ENCODE results near the gene CPD.

DNA sequence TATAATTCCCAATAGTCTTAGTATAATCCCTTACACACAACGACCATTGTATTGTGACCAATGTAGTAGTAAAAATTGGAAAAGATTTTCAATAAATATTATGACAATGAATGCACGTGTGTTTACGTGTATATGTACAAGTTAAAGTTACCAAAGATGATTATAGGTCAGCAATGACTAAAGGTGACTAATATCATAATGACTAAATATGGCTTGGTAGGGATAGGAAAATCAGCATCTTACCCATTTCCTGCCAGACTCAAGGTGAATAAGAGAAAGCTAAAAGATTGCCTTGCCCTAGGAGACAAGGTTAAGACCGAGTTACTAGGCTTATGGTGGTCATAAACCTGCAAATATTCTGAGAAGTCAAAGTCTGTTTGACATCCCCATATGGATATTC lies 34.4 kb downstream of the CPD start:
- no peak for TF ChIP-seq POLR2A (IDR thresholded peaks at IDR 0.05)
- TF ChIP-seq, protein P1, sequence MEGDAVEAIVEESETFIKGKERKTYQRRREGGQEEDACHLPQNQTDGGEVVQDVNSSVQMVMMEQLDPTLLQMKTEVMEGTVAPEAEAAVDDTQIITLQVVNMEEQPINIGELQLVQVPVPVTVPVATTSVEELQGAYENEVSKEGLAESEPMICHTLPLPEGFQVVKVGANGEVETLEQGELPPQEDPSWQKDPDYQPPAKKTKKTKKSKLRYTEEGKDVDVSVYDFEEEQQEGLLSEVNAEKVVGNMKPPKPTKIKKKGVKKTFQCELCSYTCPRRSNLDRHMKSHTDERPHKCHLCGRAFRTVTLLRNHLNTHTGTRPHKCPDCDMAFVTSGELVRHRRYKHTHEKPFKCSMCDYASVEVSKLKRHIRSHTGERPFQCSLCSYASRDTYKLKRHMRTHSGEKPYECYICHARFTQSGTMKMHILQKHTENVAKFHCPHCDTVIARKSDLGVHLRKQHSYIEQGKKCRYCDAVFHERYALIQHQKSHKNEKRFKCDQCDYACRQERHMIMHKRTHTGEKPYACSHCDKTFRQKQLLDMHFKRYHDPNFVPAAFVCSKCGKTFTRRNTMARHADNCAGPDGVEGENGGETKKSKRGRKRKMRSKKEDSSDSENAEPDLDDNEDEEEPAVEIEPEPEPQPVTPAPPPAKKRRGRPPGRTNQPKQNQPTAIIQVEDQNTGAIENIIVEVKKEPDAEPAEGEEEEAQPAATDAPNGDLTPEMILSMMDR (IDR thresholded peaks at IDR 0.05), result no peak

Measured in uterus (tissue), 2 donors.